Cardiac muscle cell (in vitro differentiated cells and primary cell): ENCODE results near the gene EXOC3L4. TPM values are rescaled to one million over a fixed set of nuclear protein-coding genes. Genes with fewer than 3 reads are reported as not detected.

Source experiments
- DNase-seq, 2 donors: peaks; one replicate each; pipeline versions ENCODE4 v3.0.0 to v3.0.0-alpha.2; 2010 to 2017; ENCODE audit warnings: low read depth in 1 of 2, low spot score in 1 of 2
- H3K27ac ChIP-seq: fragments of 200-600 bp; sonication (generic); 2 replicates; pipeline ENCODE4 v1.5.1; 2016
- H3K27me3 ChIP-seq: fragments of 200-600 bp; sonication (generic); 2 replicates; pipeline ENCODE4 v1.6.0; 2016; ENCODE audit warnings: control low read depth
- H3K36me3 ChIP-seq: fragments of 200-600 bp; sonication (generic); 2 replicates; pipeline ENCODE4 v1.5.1; 2016; ENCODE audit warnings: control low read depth
- H3K4me1 ChIP-seq: fragments of 200-600 bp; sonication (generic); 2 replicates; pipeline ENCODE4 v1.8.1; 2017; ENCODE audit warnings: low read depth, mild to moderate bottlenecking, mixed run types
- H3K4me3 ChIP-seq: fragments of 200-600 bp; sonication (generic); 2 replicates; pipeline ENCODE4 v1.5.1; 2016; ENCODE audit warnings: mild to moderate bottlenecking
- H3K9me3 ChIP-seq: fragments of 200-600 bp; sonication (generic); 2 replicates; pipeline ENCODE4 v1.5.1; 2017; ENCODE audit warnings: low read depth, mild to moderate bottlenecking, control low read depth
- polyA plus RNA-seq: library from polyadenylated mRNA; unstranded; fragments of >200 nt; fragmentation: Nextera tagmentation; extraction: Ambion mirVana; gene quantifications from 2 replicates; pipeline ENCODE4 v1.2.1, GENCODE V29; 2016
- total RNA-seq: library from RNA; depleted of rRNA; stranded (reverse); fragments of >200 nt; gene quantifications from 2 replicates; pipeline ENCODE4 v1.2.3, GENCODE V29; 2016
- TF ChIP-seq, protein P1 (sequence below): IDR thresholded peaks from 2 replicates; pipeline ENCODE4 v1.5.1; 2012; ENCODE audit warnings: low read depth, mild to moderate bottlenecking, low read length

EXOC3L4 gene
- total and polyA plus RNA-seq, 2 experiments from 2014 or later, result 2.7 to 5.5 TPM

DNA sequence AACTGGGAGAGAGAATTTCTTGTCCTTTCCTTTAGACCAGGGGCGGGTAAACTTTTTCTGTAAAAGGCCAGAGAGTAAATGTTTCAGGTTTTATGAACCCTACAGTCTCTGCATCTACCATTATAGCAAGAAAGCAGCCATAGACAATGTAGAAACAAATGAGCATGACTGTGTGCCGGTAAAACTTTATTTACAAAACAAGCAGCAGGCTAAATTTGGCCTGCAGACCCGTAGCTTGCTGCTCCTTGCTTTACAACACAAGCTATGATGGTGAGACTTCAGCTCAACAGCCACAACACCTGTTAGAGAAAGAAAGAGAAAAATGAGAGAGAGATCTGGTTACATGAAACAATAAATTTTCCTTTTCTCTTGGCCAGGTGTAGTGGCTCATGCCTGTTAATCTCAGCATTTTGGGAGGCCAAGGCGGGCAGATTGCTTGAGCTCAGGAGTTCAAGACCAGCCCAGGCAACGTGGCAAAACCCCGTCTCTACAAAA is 33.0 kb upstream of the EXOC3L4 start:
- Histone ChIP-seq H3K9me3 (no peaks in the 10 kb centered on the region), H3K27ac (no peak overlapping the region), H3K4me3 (no peak overlapping the region), H3K4me1 (peaks cover 6% of the 10 kb centered on the region), H3K36me3 (no peaks in the 10 kb centered on the region), H3K27me3 (no peaks in the 10 kb centered on the region)
- DNase-seq, result no peak
- TF ChIP-seq, protein P1, sequence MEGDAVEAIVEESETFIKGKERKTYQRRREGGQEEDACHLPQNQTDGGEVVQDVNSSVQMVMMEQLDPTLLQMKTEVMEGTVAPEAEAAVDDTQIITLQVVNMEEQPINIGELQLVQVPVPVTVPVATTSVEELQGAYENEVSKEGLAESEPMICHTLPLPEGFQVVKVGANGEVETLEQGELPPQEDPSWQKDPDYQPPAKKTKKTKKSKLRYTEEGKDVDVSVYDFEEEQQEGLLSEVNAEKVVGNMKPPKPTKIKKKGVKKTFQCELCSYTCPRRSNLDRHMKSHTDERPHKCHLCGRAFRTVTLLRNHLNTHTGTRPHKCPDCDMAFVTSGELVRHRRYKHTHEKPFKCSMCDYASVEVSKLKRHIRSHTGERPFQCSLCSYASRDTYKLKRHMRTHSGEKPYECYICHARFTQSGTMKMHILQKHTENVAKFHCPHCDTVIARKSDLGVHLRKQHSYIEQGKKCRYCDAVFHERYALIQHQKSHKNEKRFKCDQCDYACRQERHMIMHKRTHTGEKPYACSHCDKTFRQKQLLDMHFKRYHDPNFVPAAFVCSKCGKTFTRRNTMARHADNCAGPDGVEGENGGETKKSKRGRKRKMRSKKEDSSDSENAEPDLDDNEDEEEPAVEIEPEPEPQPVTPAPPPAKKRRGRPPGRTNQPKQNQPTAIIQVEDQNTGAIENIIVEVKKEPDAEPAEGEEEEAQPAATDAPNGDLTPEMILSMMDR, result no peak

DNA sequence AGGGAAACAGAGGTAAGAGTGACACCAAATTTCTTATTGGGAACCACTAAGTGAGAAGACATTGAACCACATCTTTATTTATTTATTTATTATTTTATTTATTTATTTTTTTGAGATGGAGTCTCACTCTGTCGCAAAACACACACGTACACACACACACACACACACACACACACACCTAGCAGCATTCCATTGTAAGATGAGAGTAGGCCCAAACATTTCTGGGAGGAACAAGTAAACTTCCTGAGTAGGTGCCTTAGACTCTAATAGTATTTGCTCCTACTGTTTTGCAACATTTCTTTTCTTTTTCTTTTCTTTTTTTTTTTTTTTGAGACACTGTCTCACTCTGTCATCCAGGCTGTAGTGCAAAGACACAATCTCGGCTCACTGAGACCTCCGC is 30.1 kb upstream of the EXOC3L4 start:
- Histone ChIP-seq H3K9me3 (no peaks in the 10 kb centered on the region), H3K36me3 (no peaks in the 10 kb centered on the region)

DNA sequence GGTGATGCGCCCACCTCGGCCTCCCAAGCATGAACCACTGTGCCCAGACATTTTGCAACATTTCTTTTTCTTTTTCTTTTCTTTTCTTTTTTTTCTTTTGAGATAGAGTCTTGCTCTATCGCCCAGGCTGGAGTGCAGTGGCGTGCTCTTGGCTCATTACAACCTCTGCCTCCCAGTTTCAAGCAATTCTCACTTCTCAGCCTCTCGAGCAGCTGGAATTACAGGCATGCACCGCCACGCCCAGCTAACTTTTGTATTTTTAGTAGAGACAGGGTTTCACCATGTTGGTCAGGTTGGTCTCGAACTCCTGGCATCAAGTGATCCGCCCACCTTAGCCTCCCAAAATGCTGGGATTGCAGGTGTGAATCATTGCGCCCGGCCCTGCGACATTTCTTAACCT is 29.5 kb upstream of the EXOC3L4 start:
- Histone ChIP-seq H3K27ac (no peak overlapping the region), H3K27me3 (no peaks in the 10 kb centered on the region), H3K4me1 (no peaks in the 10 kb centered on the region), H3K9me3 (no peaks in the 10 kb centered on the region), H3K4me3 (no peak overlapping the region), H3K36me3 (no peaks in the 10 kb centered on the region)
- TF ChIP-seq, protein P1, result no peak
- no peak for DNase-seq

More for the DNA sequence above, 30.1 kb upstream of the EXOC3L4 start:
- no peaks in the 10 kb centered on the region for H3K4me1 ChIP-seq
- no peak for DNase-seq
- no peak overlapping the region for H3K4me3 ChIP-seq
- no peaks in the 10 kb centered on the region for H3K27me3 ChIP-seq
- TF ChIP-seq, protein P1, result no peak
- no peak overlapping the region for H3K27ac ChIP-seq

DNA sequence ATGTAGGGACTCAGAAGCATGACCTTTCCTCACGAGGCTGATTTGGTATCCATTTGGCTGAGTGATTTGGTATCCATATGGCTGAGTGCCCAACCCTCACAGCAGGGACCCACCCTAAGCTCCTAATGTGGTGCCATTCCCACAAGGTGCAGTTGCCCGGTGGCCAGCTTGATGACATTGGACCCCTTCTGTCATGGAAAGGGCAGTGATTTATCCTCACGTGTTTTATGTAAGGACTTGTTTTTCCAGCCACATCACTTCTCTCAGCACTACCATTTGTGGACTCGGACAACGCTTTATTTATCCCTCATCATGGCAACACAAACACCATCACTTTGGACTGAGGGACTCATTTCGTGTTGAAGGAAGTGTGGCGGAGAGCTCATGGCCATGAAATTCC is 28.7 kb upstream of the EXOC3L4 start:
- Histone ChIP-seq H3K4me3 (no peak overlapping the region), H3K27ac (no peak overlapping the region), H3K27me3 (no peaks in the 10 kb centered on the region), H3K4me1 (no peaks in the 10 kb centered on the region), H3K9me3 (no peaks in the 10 kb centered on the region), H3K36me3 (no peaks in the 10 kb centered on the region)
- no peak for DNase-seq
- TF ChIP-seq, protein P1, result no peak

DNA sequence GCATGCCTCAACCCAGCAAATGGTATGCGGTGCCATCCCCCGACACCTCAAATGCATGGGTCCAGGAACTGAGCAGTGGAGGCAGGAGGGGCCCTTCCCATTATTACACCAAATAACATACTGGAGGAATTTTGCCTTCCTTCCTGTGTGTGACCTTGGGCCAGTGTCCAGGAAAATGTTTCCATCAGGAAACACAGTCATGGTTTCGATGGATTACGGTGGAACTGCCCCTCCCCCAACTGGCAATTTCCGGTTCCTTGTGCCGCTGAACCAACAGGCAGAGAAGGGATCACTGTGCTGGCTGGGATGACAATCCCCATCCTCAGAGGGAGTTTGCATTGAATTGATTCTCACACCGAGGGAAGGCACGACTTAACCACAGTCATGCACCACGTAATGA is 28.1 kb upstream of the EXOC3L4 start:
- H3K36me3 ChIP-seq, result no peaks in the 10 kb centered on the region
- H3K4me1 ChIP-seq, result no peaks in the 10 kb centered on the region
- DNase-seq, result peak in 1 of 2 donors; percentile 50
- no peaks in the 10 kb centered on the region for H3K9me3 ChIP-seq
- H3K27ac ChIP-seq, result no peak overlapping the region
- H3K4me3 ChIP-seq, result no peak overlapping the region
- H3K27me3 ChIP-seq, result no peaks in the 10 kb centered on the region
- TF ChIP-seq, protein P1, result no peak
